Fibroblast of villous mesenchyme (primary cell): ENCODE measurements around the gene DAND5. TPM values are rescaled to one million over a fixed set of nuclear protein-coding genes. Genes with fewer than 3 reads are reported as not detected.

Experiments used
- DNase-seq: peaks from one replicate; pipeline ENCODE4 v3.0.0-alpha.2; 2010; ENCODE audit warnings: low read depth
- H3K4me3 ChIP-seq: 2 replicates; pipeline ENCODE4 v1.5.1; 2011; ENCODE audit warnings: low read depth, mild to moderate bottlenecking, low read length
- total RNA-seq: library from RNA; depleted of rRNA; stranded (reverse); fragments of >200 nt; gene quantifications from 2 replicates; pipeline ENCODE4 v1.2.3, GENCODE V29; 2012
- TF ChIP-seq, protein P1 (sequence below): IDR thresholded peaks from 2 replicates; pipeline ENCODE4 v1.5.1; 2012; ENCODE audit warnings: low read depth, mild to moderate bottlenecking, low read length; ENCODE audit not compliant: insufficient read depth

Gene DAND5
- total RNA-seq, 1 donor = not detected

DNA sequence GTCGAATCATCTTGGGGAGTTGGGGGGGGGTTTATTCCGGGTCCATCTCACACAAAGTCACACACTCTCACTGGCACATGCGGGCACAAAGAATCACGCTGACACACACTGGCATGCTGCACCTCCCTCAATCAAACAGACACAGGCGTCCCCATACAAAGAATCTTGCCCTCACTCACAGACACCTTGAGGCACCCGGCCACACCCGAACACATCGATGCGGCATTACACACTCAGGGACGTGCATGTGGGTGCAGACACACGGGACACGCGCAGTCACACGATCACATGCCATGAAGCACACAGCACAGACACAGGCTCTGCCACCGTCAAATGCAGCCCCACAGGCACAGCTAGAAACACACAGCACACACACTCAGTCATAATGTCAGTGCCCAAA is 33.7 kb downstream of the DAND5 start:
- no peak for DNase-seq
- no peak overlapping the region for H3K4me3 ChIP-seq
- TF ChIP-seq, protein P1, sequence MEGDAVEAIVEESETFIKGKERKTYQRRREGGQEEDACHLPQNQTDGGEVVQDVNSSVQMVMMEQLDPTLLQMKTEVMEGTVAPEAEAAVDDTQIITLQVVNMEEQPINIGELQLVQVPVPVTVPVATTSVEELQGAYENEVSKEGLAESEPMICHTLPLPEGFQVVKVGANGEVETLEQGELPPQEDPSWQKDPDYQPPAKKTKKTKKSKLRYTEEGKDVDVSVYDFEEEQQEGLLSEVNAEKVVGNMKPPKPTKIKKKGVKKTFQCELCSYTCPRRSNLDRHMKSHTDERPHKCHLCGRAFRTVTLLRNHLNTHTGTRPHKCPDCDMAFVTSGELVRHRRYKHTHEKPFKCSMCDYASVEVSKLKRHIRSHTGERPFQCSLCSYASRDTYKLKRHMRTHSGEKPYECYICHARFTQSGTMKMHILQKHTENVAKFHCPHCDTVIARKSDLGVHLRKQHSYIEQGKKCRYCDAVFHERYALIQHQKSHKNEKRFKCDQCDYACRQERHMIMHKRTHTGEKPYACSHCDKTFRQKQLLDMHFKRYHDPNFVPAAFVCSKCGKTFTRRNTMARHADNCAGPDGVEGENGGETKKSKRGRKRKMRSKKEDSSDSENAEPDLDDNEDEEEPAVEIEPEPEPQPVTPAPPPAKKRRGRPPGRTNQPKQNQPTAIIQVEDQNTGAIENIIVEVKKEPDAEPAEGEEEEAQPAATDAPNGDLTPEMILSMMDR = no peak

DNA sequence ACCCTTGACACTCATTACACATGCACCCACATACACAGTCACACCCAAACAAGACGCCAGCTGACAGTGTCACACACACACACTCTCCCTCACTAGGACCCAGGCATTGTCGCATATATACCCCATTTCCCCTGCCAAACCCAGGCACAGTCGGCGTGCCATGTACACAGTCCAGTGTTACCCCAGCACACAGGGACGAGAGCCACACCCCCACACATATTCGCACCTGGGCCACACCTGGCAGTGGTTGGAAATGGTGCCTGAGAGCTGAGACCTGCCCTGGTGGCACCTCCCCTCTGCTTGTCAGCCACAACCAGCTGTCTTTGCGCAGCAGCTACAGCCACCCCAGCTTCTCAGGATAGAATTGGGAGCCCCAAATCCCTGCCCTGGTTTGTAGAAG is 34.9 kb downstream of the DAND5 start:
- H3K4me3 ChIP-seq = no peak overlapping the region
- TF ChIP-seq, protein P1 = no peak
- no peak for DNase-seq

DNA sequence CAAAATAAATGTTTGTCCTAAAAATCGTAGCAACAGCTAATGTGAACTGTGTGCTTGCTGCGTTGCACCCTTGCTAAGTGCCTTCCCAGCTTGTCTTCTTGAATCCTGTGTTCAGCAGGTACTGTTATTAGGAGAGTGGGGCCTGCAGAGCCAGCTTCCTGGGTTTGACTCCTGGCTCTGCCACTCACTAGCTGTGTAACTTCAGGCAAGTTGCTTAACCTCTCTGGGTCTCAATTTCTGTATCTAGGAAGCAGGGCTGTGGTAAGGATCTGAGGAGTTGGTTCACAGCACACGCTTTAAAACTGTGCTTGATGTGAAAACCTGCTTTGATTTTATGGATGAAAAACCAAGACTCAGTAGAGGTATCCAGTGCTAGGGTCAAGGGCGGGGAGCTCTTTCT is 35.9 kb downstream of the DAND5 start:
- TF ChIP-seq, protein P1 = no peak
- no peak overlapping the region for H3K4me3 ChIP-seq
- no peak for DNase-seq

DNA sequence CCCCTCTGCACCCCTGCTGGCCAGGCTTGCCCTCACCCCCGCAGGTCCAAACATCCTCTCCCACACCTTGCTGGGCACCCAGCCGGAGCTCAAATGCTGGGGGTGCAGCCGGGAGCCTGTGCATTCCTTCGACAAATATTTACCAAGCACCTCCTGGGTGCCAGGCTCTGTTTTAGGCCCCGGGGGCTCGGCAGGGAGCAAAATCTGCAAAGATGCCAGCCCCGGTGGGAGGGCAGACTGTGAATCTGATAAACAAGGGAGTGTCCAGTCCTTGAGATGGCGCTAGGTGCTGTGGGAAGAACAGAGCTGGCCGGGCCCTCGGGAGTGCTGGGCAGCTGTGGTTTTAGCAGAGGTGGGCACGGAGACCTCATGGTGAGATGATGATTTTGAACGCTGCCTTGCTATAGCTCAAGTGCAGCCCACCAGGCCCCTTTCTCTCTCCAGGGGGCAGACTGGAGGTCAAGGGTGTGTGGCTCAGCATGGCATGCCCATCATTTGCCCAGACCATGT is 36.5 kb downstream of the DAND5 start:
- H3K4me3 ChIP-seq = no peak overlapping the region
- DNase-seq = no peak

DNA sequence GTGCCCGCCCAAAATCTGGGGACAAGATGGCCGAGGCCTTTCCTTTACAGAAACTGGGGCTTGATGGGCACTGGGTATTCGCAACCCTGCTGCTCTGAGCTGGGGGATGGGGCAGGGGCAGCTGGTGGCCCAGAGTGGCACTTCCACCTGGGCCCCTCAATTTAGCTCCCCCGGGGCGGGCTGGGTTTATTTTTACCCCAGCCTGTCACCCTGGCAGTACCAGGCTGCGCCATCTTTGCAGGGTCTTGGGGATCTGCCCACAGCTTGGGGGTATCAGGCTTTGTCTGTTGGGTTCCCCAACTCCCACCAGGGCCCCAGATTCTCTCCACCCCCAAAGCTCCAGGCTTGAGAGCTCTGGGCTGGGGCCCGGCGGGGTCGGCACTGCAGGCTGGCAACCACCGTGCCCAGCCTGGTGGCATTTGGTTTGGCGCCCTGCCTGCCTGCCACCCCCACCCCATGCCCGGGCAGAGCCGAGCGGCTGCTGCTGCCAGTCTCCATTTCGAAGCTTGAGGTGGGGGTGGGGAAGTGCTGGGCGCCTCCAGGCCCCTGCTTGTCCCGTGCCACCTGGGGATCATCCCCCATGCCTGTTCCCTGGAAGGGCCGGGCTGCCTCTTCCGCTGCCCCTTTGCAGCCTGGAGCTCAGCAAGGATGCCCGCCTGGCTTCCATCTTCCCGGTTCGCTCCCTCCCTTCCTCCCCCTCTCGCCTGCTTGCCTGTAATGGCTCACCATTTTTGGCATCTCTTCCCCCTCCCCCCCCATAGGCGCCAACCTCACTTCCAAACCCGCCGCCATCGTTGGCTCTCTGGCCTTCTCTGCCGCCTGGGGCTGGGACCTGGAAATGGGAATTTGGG is 37.3 kb downstream of the DAND5 start:
- no peak for DNase-seq
- no peak overlapping the region for H3K4me3 ChIP-seq
- TF ChIP-seq, protein P1 = no peak

More for the DNA sequence above, 36.5 kb downstream of the DAND5 start:
- TF ChIP-seq, protein P1 = no peak

DNA sequence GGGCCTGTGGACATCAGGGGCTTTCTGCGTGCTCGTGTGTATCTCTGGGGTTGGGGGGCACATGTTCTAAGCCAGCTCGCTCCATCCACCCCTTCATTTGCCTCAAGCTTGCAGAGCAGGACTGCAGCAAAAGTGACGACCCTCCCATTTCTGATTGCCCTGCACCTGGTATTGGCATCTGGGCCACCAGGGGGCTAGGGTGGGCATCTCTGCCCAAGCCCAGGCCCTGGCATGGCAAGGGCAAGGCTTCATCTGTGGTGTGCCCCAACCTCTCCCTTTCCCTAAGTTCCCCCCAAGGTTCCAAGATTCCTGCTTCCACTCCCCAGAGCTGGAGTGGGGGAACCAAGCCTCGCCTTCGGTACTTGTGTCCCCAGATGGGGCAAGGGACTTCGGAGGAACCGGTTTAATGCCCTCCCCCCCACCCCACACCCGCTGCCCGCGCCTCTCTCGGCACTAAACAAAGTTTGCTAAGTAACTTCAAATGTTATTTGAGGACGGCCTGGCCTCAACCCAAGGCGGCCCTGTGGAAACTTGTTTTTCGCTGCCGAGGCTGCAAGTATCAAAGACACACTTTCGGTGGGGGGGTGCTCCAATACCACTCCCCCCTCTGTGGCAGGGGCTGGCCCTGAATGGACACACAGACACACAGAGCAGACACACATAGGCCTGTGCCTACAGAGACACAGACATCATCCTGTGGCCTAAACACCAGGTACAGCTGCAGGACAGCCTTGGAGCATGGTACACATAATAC is 38.1 kb downstream of the DAND5 start:
- no peak for DNase-seq
- no peak overlapping the region for H3K4me3 ChIP-seq
- TF ChIP-seq, protein P1 = no peak
